SK-MEL-5 (cell line): ENCODE results near the gene SPOCD1. TPM values are rescaled to one million over a fixed set of nuclear protein-coding genes. Genes with fewer than 3 reads are reported as not detected.

ENCODE experiments used
- DNase-seq: peaks from one replicate; pipeline ENCODE4 v3.0.0-alpha.2; 2016; ENCODE audit warnings: low read depth, low spot score
- in situ Hi-C: cut with HindIII; loops from 2 replicates; pipeline ENCODE4 v1.10.0; 2016; ENCODE audit warnings: low sequenced_read_pairs, high pct_unique_total_duplicates, low pct_unique_long_range_greater_than_20kb
- total RNA-seq: library from RNA; depleted of rRNA; stranded (reverse); fragments of >200 nt; shearing (Covaris generic); gene quantifications from 2 replicates; pipeline ENCODE4 v1.2.3, GENCODE V29; 2014

The SPOCD1 gene
- total RNA-seq, 1 experiment from 2014 or later, result 1.5 TPM

GRCh38 chr1:31807273-31808048, 8.4 kb downstream of the SPOCD1 start:
- no peak for DNase-seq
- in situ Hi-C loops, result no loop called here

- no peak for DNase-seq
- in situ Hi-C loops, result no loop called here
Observed at GRCh38 chr1:31805318-31805717, 10.5 kb downstream of the SPOCD1 start.

- in situ Hi-C loops, result no loop called here
- DNase-seq, result no peak
Observed at GRCh38 chr1:31804098-31804497, 11.7 kb downstream of the SPOCD1 start.

- in situ Hi-C loops, result no loop called here
- DNase-seq, result no peak
Observed at GRCh38 chr1:31803610-31804009, 12.2 kb downstream of the SPOCD1 start.

- in situ Hi-C loops, result no loop called here
Observed at GRCh38 chr1:31802190-31803150, 13.4 kb downstream of the SPOCD1 start.

GRCh38 chr1:31801458-31801857, 14.4 kb downstream of the SPOCD1 start:
- DNase-seq, result no peak
- in situ Hi-C loops, result no loop called here

More at GRCh38 chr1:31802190-31803150, 13.4 kb downstream of the SPOCD1 start:
- DNase-seq, result peak; percentile 32

- in situ Hi-C loops, result no loop called here
- no peak for DNase-seq
Observed at GRCh38 chr1:31800674-31800967, 15.2 kb downstream of the SPOCD1 start.

GRCh38 chr1:31799895-31800673, 15.7 kb downstream of the SPOCD1 start:
- in situ Hi-C loops, result no loop called here
- DNase-seq, result no peak

- in situ Hi-C loops, result no loop called here
- DNase-seq, result no peak
Observed at GRCh38 chr1:31799196-31799894, 16.5 kb downstream of the SPOCD1 start.

GRCh38 chr1:31798433-31799195, 17.2 kb downstream of the SPOCD1 start:
- in situ Hi-C loops, result no loop called here
- peak; percentile 21 for DNase-seq

- DNase-seq, result no peak
- in situ Hi-C loops, result no loop called here
Observed at GRCh38 chr1:31798086-31798432, 17.8 kb downstream of the SPOCD1 start.

- DNase-seq, result no peak
- in situ Hi-C loops, result no loop called here
Observed at GRCh38 chr1:31797216-31797615, 18.6 kb downstream of the SPOCD1 start.

- in situ Hi-C loops, result no loop called here
- DNase-seq, result no peak
Observed at GRCh38 chr1:31796707-31797106, 19.1 kb downstream of the SPOCD1 start.

- DNase-seq, result no peak
Observed at GRCh38 chr1:31795801-31796621, 19.8 kb downstream of the SPOCD1 start.

GRCh38 chr1:31795096-31795675, 20.6 kb downstream of the SPOCD1 start:
- in situ Hi-C loops, result no loop called here
- DNase-seq, result no peak

More at GRCh38 chr1:31795801-31796621, 19.8 kb downstream of the SPOCD1 start:
- in situ Hi-C loops, result no loop called here
